GM12874 (cell line): ENCODE measurements around the gene NFIA.

Experiments used
- CTCF ChIP-seq: IDR thresholded peaks from 2 replicates; pipeline ENCODE4 v1.5.1; 2011; ENCODE audit warnings: low read depth, mild to moderate bottlenecking, control low read depth, low read length, moderate library complexity; ENCODE audit not compliant: insufficient read depth

The NFIA gene

GRCh38 chr1:61186753-61187152 is 104.4 kb downstream of the NFIA start:
- TF ChIP-seq CTCF: no peak

- no peak for TF ChIP-seq CTCF
These were observed 105.2 kb downstream of the NFIA start for GRCh38 chr1:61187352-61188086.

- TF ChIP-seq CTCF: no peak
These were observed 107.8 kb downstream of the NFIA start for GRCh38 chr1:61190153-61190552.

- no peak for TF ChIP-seq CTCF
These were observed 108.5 kb downstream of the NFIA start for GRCh38 chr1:61190618-61191432.

GRCh38 chr1:61191433-61191720 is 109.0 kb downstream of the NFIA start:
- no peak for TF ChIP-seq CTCF

- TF ChIP-seq CTCF: no peak
These were observed 110.4 kb downstream of the NFIA start for GRCh38 chr1:61192663-61193330.

- no peak for TF ChIP-seq CTCF
These were observed 111.4 kb downstream of the NFIA start for GRCh38 chr1:61193808-61194207.
